ENCODE measurements around the gene PCBP1. TPM values are rescaled to one million over a fixed set of nuclear protein-coding genes. Genes with fewer than 3 reads are reported as not detected.
"Not testable (repeated sequence)": the region's sequence is repeated elsewhere in the genome, so short reads cannot be mapped to it uniquely, and the experiment has no call there.

Gene PCBP1
- total RNA-seq, 1 experiment from 2014 or later, result 276 TPM

DNA sequence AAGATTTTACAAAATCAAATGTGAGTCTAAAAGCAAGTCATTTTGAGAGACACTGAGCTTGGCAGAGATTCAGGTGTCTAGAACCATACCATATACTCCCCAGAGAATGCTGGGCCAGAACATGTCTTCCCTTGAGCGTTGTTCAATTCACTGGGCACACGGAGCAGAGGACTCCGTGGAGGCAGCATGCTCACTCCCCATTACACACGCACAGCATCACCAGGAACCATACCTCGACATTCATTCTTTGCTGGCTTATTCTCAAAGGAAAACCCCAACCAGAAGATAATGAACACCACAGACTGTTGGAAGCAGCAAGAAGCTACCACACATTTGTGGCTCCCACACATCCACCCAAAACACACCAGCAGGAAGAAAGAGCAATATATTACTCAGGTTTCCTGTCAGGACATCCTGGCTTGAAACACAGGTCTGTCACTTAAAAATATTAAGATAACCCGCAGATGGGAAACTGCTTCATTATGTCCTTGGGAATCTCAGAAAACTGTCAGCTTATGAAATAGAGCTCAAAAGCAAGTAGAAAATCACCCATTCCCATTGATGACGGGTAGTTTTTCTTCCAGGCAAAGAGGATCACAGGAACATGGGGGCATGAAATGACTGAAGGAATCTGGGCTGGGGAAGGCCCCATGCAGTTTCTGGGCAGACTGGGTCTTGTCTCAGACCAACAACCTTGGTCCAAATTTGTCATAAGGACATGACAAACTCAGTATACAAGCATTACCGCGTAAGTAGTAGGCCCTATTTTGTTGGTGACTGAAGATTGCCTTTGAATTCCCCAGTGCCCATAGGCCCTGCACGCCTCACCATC is 46.4 kb downstream of the PCBP1 start:
- no peaks in the 10 kb centered on the region for H3K36me3 ChIP-seq (ENCODE audit: control insufficient read depth, insufficient read depth, low read length)
- POLR2A ChIA-PET, result interaction anchor here (0.7 kb wide), 1 partner anchor 30 kb away, joined by 6 read pairs; no protein-coding TSS in a partner anchor
- no peak overlapping the region for H3K4me3 ChIP-seq (ENCODE audit: low read depth in 2 of 2, low read length in 2 of 2)
- H3K9me3 ChIP-seq (ENCODE audit: control insufficient read depth, insufficient read depth, low read depth, low read length), result no peaks in the 10 kb centered on the region
- no peaks in the 10 kb centered on the region for H3K27me3 ChIP-seq (ENCODE audit: control insufficient read depth, insufficient read depth, low read length)
- CTCF ChIA-PET, result no interaction called here
- intact Hi-C loops (cut with micrococcal nuclease; ENCODE audit: unreplicated experiment) (no loop called here), in situ Hi-C loops (cut with HindIII; ENCODE audit: low pct_unique_long_range_greater_than_20kb, low sequenced_read_pairs) (no loop called here)
- DNase-seq (ENCODE audit: low read depth, low spot score) (no peak), ATAC-seq (no peak)
- peaks cover 42% of the 10 kb centered on the region for H3K4me1 ChIP-seq (ENCODE audit: control insufficient read depth, insufficient read depth, low read length)
- peak overlapping the region; percentile 96 for H3K27ac ChIP-seq (ENCODE audit: low read length)
- no TSS peak for BruUV-seq (replicated peaks)
- TF ChIP-seq TCF7L2 (IDR thresholded peaks at IDR 0.05; ENCODE audit: low read depth, low read length) (no peak), POLR2AphosphoS5 (IDR thresholded peaks at IDR 0.05; ENCODE audit: low read depth, low read length) (no peak), CTCF (IDR thresholded peaks at IDR 0.05) (no peak), SIN3A (IDR thresholded peaks at IDR 0.05; ENCODE audit: borderline replicate concordance, insufficient read depth, low read depth, low read length) (no peak)
- TF ChIP-seq, protein P1, sequence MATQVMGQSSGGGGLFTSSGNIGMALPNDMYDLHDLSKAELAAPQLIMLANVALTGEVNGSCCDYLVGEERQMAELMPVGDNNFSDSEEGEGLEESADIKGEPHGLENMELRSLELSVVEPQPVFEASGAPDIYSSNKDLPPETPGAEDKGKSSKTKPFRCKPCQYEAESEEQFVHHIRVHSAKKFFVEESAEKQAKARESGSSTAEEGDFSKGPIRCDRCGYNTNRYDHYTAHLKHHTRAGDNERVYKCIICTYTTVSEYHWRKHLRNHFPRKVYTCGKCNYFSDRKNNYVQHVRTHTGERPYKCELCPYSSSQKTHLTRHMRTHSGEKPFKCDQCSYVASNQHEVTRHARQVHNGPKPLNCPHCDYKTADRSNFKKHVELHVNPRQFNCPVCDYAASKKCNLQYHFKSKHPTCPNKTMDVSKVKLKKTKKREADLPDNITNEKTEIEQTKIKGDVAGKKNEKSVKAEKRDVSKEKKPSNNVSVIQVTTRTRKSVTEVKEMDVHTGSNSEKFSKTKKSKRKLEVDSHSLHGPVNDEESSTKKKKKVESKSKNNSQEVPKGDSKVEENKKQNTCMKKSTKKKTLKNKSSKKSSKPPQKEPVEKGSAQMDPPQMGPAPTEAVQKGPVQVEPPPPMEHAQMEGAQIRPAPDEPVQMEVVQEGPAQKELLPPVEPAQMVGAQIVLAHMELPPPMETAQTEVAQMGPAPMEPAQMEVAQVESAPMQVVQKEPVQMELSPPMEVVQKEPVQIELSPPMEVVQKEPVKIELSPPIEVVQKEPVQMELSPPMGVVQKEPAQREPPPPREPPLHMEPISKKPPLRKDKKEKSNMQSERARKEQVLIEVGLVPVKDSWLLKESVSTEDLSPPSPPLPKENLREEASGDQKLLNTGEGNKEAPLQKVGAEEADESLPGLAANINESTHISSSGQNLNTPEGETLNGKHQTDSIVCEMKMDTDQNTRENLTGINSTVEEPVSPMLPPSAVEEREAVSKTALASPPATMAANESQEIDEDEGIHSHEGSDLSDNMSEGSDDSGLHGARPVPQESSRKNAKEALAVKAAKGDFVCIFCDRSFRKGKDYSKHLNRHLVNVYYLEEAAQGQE (IDR thresholded peaks at IDR 0.05; ENCODE audit: insufficient read depth in 1 of 2, low read depth in 2 of 2, low read length in 1 of 2), result no peak

GRCh38 chr2:70134323-70134983 is 47.2 kb downstream of the PCBP1 start:
- ChIA-PET CTCF (interaction anchor here (0.6 kb wide), 1 partner anchor 24 kb away, joined by 4 read pairs; no protein-coding TSS in a partner anchor), POLR2A (interaction anchor here (0.6 to 1.0 kb wide), 3 partner anchors 31 to 220 kb away, joined by 3 to 9 read pairs (median 6); no protein-coding TSS in a partner anchor)
- H3K27ac ChIP-seq (ENCODE audit: low read length), result peak overlapping the region; percentile 96
- DNase-seq (ENCODE audit: low read depth, low spot score); BruUV-seq (replicated peaks); intact Hi-C loops (cut with micrococcal nuclease; ENCODE audit: unreplicated experiment); H3K9me3 ChIP-seq (ENCODE audit: control insufficient read depth, insufficient read depth, low read depth, low read length); H3K27me3 ChIP-seq (ENCODE audit: control insufficient read depth, insufficient read depth, low read length); H3K4me3 ChIP-seq (ENCODE audit: low read depth in 2 of 2, low read length in 2 of 2); in situ Hi-C loops (cut with HindIII; ENCODE audit: low pct_unique_long_range_greater_than_20kb, low sequenced_read_pairs); ATAC-seq; H3K36me3 ChIP-seq (ENCODE audit: control insufficient read depth, insufficient read depth, low read length): not testable (repeated sequence)
- peaks cover 42% of the 10 kb centered on the region for H3K4me1 ChIP-seq (ENCODE audit: control insufficient read depth, insufficient read depth, low read length)

Other genes with a start within 250 kb of the PCBP1 start
- gene SNRNP27, start 193.5 kb upstream of the PCBP1 start, total RNA-seq (2021; ENCODE audit: unreplicated experiment), result 39.7 TPM
- gene MXD1, start 172.4 kb upstream of the PCBP1 start, total RNA-seq (2021; ENCODE audit: unreplicated experiment), result 6.5 TPM
- gene ASPRV1, start 125.8 kb upstream of the PCBP1 start, total RNA-seq (2021; ENCODE audit: unreplicated experiment), result 0.21 TPM
- gene C2orf42, start 103.5 kb downstream of the PCBP1 start, total RNA-seq (2021; ENCODE audit: unreplicated experiment), result 15.4 TPM
- gene TIA1, start 161.2 kb downstream of the PCBP1 start, total RNA-seq (2021; ENCODE audit: unreplicated experiment), result 113 TPM
- 44.1 TPM for gene PCYOX1, start 170.7 kb downstream of the PCBP1 start, total RNA-seq (2021; ENCODE audit: unreplicated experiment)
- gene SNRPG, start 206.3 kb downstream of the PCBP1 start, total RNA-seq (2021; ENCODE audit: unreplicated experiment), result 325 TPM
- 53.4 TPM for gene FAM136A, start 214.6 kb downstream of the PCBP1 start, total RNA-seq (2021; ENCODE audit: unreplicated experiment)